GM12878 (cell line): Measurements from ENCODE around the gene OPRD1. TPM values are rescaled to one million over a fixed set of nuclear protein-coding genes. Genes with fewer than 3 reads are reported as not detected.

ENCODE experiments used
- CREM ChIP-seq: IDR thresholded peaks from 2 replicates; pipeline ENCODE4 v1.6.1; 2014; ENCODE audit warnings: antibody characterized with exemption, low read depth
- CUX1 ChIP-seq: IDR thresholded peaks from 2 replicates; pipeline ENCODE4 v1.6.1; 2012; ENCODE audit warnings: improper control_type of control experiment, low read depth, low read length; ENCODE audit not compliant: insufficient replicate concordance
- ELK1 ChIP-seq: IDR thresholded peaks from 2 replicates; pipeline ENCODE4 v1.6.1; 2012; ENCODE audit warnings: low read depth, low read length, improper control_type of control experiment
- ETV6 ChIP-seq, 2 experiments: fragments of 450-650 bp in 1 of 2; IDR thresholded peaks in 1 of 2; conservative IDR thresholded peaks in 1 of 2; 2 replicates each; pipeline ENCODE4 v1.6.1; 2014; ENCODE audit warnings: antibody characterized with exemption in 1 of 2, borderline replicate concordance in 1 of 2, low read depth in 1 of 2, mild to moderate bottlenecking in 1 of 2, moderate library complexity in 1 of 2
- IKZF1 ChIP-seq: fragments of 450-650 bp; conservative IDR thresholded peaks from 2 replicates; pipeline ENCODE4 v1.6.1; 2017; ENCODE audit warnings: antibody characterized with exemption, mild to moderate bottlenecking
- NKRF ChIP-seq: fragments of 450-650 bp; conservative IDR thresholded peaks from 2 replicates; pipeline ENCODE4 v1.6.1; 2017; ENCODE audit warnings: mild to moderate bottlenecking, moderate library complexity
- SMARCA5 ChIP-seq: fragments of 450-650 bp; IDR thresholded peaks from 2 replicates; pipeline ENCODE4 v1.6.1; 2017; ENCODE audit warnings: mild to moderate bottlenecking
- ZBED1 ChIP-seq: IDR thresholded peaks from 2 replicates; pipeline ENCODE4 v1.6.1; 2016; ENCODE audit warnings: borderline replicate concordance
- ZNF592 ChIP-seq: fragments of 450-650 bp; IDR thresholded peaks from 2 replicates; pipeline ENCODE4 v1.6.1; 2017; ENCODE audit warnings: mild to moderate bottlenecking, moderate library complexity
- polyA plus RNA-seq, 11 experiments: library from polyadenylated mRNA; depleted of rRNA in 4 of 11; unstranded in 6 of 11; stranded (reverse) in 5 of 11; fragments of >200 nt; fragmentation: Nextera tagmentation in 4 of 11; fragmentation: Illumina TruSeq in 1 of 11; extraction: Ambion mirVana in 4 of 11; extraction: Trizol in 1 of 11; gene quantifications; 1 replicate in 1 of 11; 2 replicates in 10 of 11; pipeline versions ENCODE4 v1.2.1 to v1.2.3, GENCODE V29; 2011 to 2016; ENCODE audit warnings: inconsistent platforms in 2 of 11, missing spikeins in 2 of 11, low read depth in 1 of 11
- total RNA-seq, 4 experiments: library from RNA; depleted of rRNA in 3 of 4; stranded (reverse); fragments of >200 nt in 3 of 4; fragmentation: Illumina TruSeq in 1 of 4; extraction: Trizol in 1 of 4; gene quantifications; 2 replicates each; pipeline versions ENCODE4 v1.2.1 to v1.2.3, GENCODE V29; 2013 to 2021

The OPRD1 gene
- total and polyA plus RNA-seq, 10 of the 15 experiments (the other 5 are each of a cell fraction or from before 2014, with no cell fraction given), result 0.02 TPM; not detected in 8

- TF ChIP-seq ZNF592 (no peak), IKZF1 (no peak), SMARCA5 (no peak), ETV6 (conservative IDR thresholded peaks at IDR 0.05 in 1 of 2, IDR thresholded peaks at IDR 0.05 in 1 of 2; ENCODE audit: borderline replicate concordance in 1 of 2, low read depth in 1 of 2) (no peak), ZBED1 (no peak), ELK1 (no peak), CUX1 (no peak), CREM (no peak), NKRF (no peak)
These were observed 94.1 kb downstream of the OPRD1 start (continued) for GRCh38 chr1:28905921-28906666.
